Ectodermal cell (in vitro differentiated cells): ENCODE data around the gene POTEH.
"Not testable (repeated sequence)": the region's sequence is repeated elsewhere in the genome, so short reads cannot be mapped to it uniquely, and the experiment has no call there.

Experiments used
- H3K27ac ChIP-seq: 2 replicates; pipeline ENCODE4 v1.7.0; 2013; ENCODE audit warnings: mild to moderate bottlenecking, low read depth, low read length; ENCODE audit not compliant: insufficient read depth, poor library complexity, severe bottlenecking
- H3K27me3 ChIP-seq: 2 replicates; pipeline ENCODE4 v1.7.0; 2013; ENCODE audit warnings: mild to moderate bottlenecking, low read length; ENCODE audit not compliant: insufficient read depth, control insufficient read depth, poor library complexity, severe bottlenecking
- H3K36me3 ChIP-seq: one replicate; pipeline ENCODE4 v1.7.0; 2013; ENCODE audit warnings: low read length; ENCODE audit not compliant: control insufficient read depth, insufficient read depth
- H3K4me1 ChIP-seq: one replicate; pipeline ENCODE4 v1.7.0; 2013; ENCODE audit warnings: low read length; ENCODE audit not compliant: control insufficient read depth, insufficient read depth
- H3K4me3 ChIP-seq: 2 replicates; pipeline ENCODE4 v1.7.0; 2013; ENCODE audit warnings: low read depth, low read length, control low read depth; ENCODE audit not compliant: insufficient read depth
- H3K9me3 ChIP-seq: 2 replicates; pipeline ENCODE4 v1.7.0; 2013; ENCODE audit warnings: mild to moderate bottlenecking, low read length, moderate library complexity; ENCODE audit not compliant: control insufficient read depth
- WGBS, 2 experiments: methylation state at CpG; one replicate each; pipeline ENCODE4 v1.1.7; 2013; ENCODE audit warnings: missing lambda C conversion rate in 2 of 2; 5-methylcytosine and 5-hydroxymethylcytosine counted together

POTEH gene

GRCh38 chr22:15731023-15731422 lies 41.2 kb downstream of the POTEH start:
- H3K27ac ChIP-seq, H3K4me3 ChIP-seq, H3K9me3 ChIP-seq, H3K27me3 ChIP-seq, H3K4me1 ChIP-seq, H3K36me3 ChIP-seq: not testable (repeated sequence)
- no CpG with 5 or more reads among the region's 8 CpGs for WGBS, 2 experiments

GRCh38 chr22:15734411-15734810 lies 44.6 kb downstream of the POTEH start:
- H3K27me3 ChIP-seq, H3K4me3 ChIP-seq, H3K36me3 ChIP-seq, H3K27ac ChIP-seq, H3K9me3 ChIP-seq, H3K4me1 ChIP-seq: not testable (repeated sequence)
- WGBS, 2 experiments, result 65 to 79% methylated on average over 2 to 3 of the region's 6 CpGs

- H3K9me3 ChIP-seq, H3K36me3 ChIP-seq, H3K4me1 ChIP-seq, H3K4me3 ChIP-seq, H3K27ac ChIP-seq, H3K27me3 ChIP-seq: not testable (repeated sequence)
- WGBS, 2 experiments, result 79 to 87% methylated on average over 4 of the region's 10 CpGs
These were observed 48.5 kb downstream of the POTEH start for GRCh38 chr22:15738157-15738908.

- not testable (repeated sequence) for H3K36me3 ChIP-seq, H3K4me3 ChIP-seq, H3K4me1 ChIP-seq, H3K9me3 ChIP-seq, H3K27me3 ChIP-seq, H3K27ac ChIP-seq
- WGBS, 2 experiments, result 67 to 83% methylated on average over 1 of the region's 6 CpGs
These were observed 49.1 kb downstream of the POTEH start for GRCh38 chr22:15738909-15739391.

- not testable (repeated sequence) for H3K27ac ChIP-seq, H3K9me3 ChIP-seq, H3K27me3 ChIP-seq, H3K36me3 ChIP-seq, H3K4me3 ChIP-seq, H3K4me1 ChIP-seq
- WGBS, 2 experiments, result 81 to 82% methylated on average over 13 of the region's 16 CpGs
These were observed 58.0 kb downstream of the POTEH start for GRCh38 chr22:15747636-15748323.

- H3K27me3 ChIP-seq, H3K27ac ChIP-seq, H3K4me3 ChIP-seq, H3K4me1 ChIP-seq, H3K36me3 ChIP-seq, H3K9me3 ChIP-seq: not testable (repeated sequence)
- WGBS, 2 experiments, result 89 to 91% methylated on average over 26 to 27 of the region's 41 CpGs
These were observed 59.5 kb downstream of the POTEH start for GRCh38 chr22:15749181-15749970.

GRCh38 chr22:15759443-15760097 lies 69.7 kb downstream of the POTEH start:
- H3K36me3 ChIP-seq, H3K4me1 ChIP-seq, H3K27ac ChIP-seq, H3K4me3 ChIP-seq, H3K9me3 ChIP-seq, H3K27me3 ChIP-seq: not testable (repeated sequence)
- 91 to 93% methylated on average over 9 to 13 of the region's 28 CpGs for WGBS, 2 experiments

- not testable (repeated sequence) for H3K4me1 ChIP-seq, H3K27ac ChIP-seq
- 88 to 89% methylated on average over 11 of the region's 44 CpGs for WGBS, 2 experiments
These were observed 70.7 kb downstream of the POTEH start for GRCh38 chr22:15760388-15761150.

GRCh38 chr22:15761151-15761777 lies 71.4 kb downstream of the POTEH start:
- H3K27ac ChIP-seq, H3K9me3 ChIP-seq, H3K4me3 ChIP-seq, H3K36me3 ChIP-seq, H3K4me1 ChIP-seq, H3K27me3 ChIP-seq: not testable (repeated sequence)
- 88 to 91% methylated on average over 19 to 21 of the region's 30 CpGs for WGBS, 2 experiments

More at GRCh38 chr22:15760388-15761150, 70.7 kb downstream of the POTEH start:
- H3K27me3 ChIP-seq, H3K36me3 ChIP-seq, H3K9me3 ChIP-seq, H3K4me3 ChIP-seq: not testable (repeated sequence)
